Putamen (tissue), 1 donor: ENCODE results near the gene SLC36A2.
"Not testable (repeated sequence)": the region's sequence is repeated elsewhere in the genome, so short reads cannot be mapped to it uniquely, and the experiment has no call there.

Source experiments
- DNase-seq: peaks from one replicate; pipeline ENCODE4 v3.0.0-alpha.2; 2016; ENCODE audit warnings: low spot score

SLC36A2 gene

GRCh38 chr5:151326266-151326665 is 21.1 kb downstream of the SLC36A2 start:
- DNase-seq, result no peak

- DNase-seq, result no peak
Observed at GRCh38 chr5:151320481-151320880, 26.9 kb downstream of the SLC36A2 start.

- no peak for DNase-seq
Observed at GRCh38 chr5:151318850-151319732, 28.3 kb downstream of the SLC36A2 start.

- no peak for DNase-seq
Observed at GRCh38 chr5:151317871-151318270, 29.5 kb downstream of the SLC36A2 start.

- peak; percentile 5 for DNase-seq
Observed at GRCh38 chr5:151315998-151316597, 31.3 kb downstream of the SLC36A2 start.

GRCh38 chr5:151313357-151313756 is 34.0 kb downstream of the SLC36A2 start:
- DNase-seq, result no peak

- DNase-seq, result no peak
Observed at GRCh38 chr5:151312756-151313324, 34.5 kb downstream of the SLC36A2 start.

- no peak for DNase-seq
Observed at GRCh38 chr5:151310932-151311331, 36.4 kb downstream of the SLC36A2 start.

- DNase-seq, result not testable (repeated sequence)
Observed at GRCh38 chr5:151309821-151310220, 37.5 kb downstream of the SLC36A2 start.

- DNase-seq, result not testable (repeated sequence)
Observed at GRCh38 chr5:151309266-151309665, 38.1 kb downstream of the SLC36A2 start.

- no peak for DNase-seq
Observed at GRCh38 chr5:151303666-151304065, 43.7 kb downstream of the SLC36A2 start, which contains the start of gene SLC36A3. Gene SLC36A3, minus strand, starts transcription at chr5:151303766. Its CDS starts 412 bp downstream, at chr5:151303354.

GRCh38 chr5:151298063-151298855 is 49.1 kb downstream of the SLC36A2 start:
- DNase-seq, result no peak

GRCh38 chr5:151296974-151297373 is 50.4 kb downstream of the SLC36A2 start:
- DNase-seq, result no peak

- no peak for DNase-seq
Observed at GRCh38 chr5:151296478-151296830, 50.9 kb downstream of the SLC36A2 start.

- DNase-seq, result no peak
Observed at GRCh38 chr5:151295791-151296477, 51.4 kb downstream of the SLC36A2 start.

- no peak for DNase-seq
Observed at GRCh38 chr5:151295138-151295537, 52.2 kb downstream of the SLC36A2 start.

GRCh38 chr5:151293624-151294023 is 53.7 kb downstream of the SLC36A2 start:
- DNase-seq, result no peak

GRCh38 chr5:151288180-151288579 is 59.2 kb downstream of the SLC36A2 start:
- DNase-seq, result no peak

GRCh38 chr5:151286246-151286645 is 61.1 kb downstream of the SLC36A2 start:
- DNase-seq, result no peak

- DNase-seq, result no peak
Observed at GRCh38 chr5:151285683-151286082, 61.7 kb downstream of the SLC36A2 start.

- DNase-seq, result no peak
Observed at GRCh38 chr5:151284392-151284967, 62.9 kb downstream of the SLC36A2 start.
